HG03066 (cell line): ENCODE results near the gene PORCN.

ENCODE experiments used
- ATAC-seq: cut with Tn5 transposase; IDR thresholded peaks from one replicate; pipeline ENCODE4 v1.9.1; 2021; ENCODE audit warnings: low read depth; ENCODE audit not compliant: unreplicated experiment

The PORCN gene

DNA sequence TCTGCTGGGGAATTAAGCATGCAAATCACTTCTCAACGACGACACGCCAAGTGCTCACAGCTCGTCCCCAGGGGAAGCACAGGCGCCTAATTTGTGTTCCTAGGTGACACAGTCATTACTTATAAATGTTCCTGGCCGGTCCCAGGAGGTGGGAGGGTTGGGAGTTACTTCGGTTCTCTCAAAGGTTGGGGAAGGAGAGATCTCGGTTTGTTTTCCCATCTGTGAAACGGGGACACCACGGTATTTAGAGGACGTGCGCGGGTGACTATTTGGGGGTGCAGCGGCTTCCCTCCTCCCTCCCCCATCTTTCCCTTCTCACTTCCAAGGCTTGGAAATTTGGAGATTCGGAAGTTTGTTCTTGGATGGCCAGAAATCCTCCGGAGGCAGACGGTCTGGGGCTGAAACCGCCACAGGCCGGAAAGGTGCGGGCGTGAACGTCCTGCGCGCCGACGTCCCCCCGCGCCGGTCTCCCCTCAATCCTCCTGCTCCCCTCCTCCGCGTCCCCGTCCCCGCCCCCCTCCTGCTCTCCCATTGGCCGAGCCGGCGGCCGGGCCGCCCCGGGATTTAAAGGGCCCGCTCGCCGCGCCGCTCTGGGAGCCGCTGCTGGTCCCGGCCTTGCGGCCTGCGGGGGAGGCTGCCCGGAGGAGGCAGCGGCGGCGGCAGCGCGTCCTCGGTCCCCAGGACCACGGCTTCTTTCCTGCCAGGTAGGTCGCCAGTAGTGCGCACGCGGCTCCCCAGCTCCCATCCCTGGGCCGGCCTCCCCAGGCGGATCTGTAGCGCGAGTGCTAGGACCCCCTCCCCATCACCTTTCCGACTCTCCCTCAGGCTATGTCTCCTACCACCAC is at the start of gene PORCN:
TSS of gene PORCN (plus strand) at position 593 of the 845 bp plus-strand sequence. CDS start 829 bp downstream, outside the sequence.
- peak; percentile 84 for ATAC-seq

DNA sequence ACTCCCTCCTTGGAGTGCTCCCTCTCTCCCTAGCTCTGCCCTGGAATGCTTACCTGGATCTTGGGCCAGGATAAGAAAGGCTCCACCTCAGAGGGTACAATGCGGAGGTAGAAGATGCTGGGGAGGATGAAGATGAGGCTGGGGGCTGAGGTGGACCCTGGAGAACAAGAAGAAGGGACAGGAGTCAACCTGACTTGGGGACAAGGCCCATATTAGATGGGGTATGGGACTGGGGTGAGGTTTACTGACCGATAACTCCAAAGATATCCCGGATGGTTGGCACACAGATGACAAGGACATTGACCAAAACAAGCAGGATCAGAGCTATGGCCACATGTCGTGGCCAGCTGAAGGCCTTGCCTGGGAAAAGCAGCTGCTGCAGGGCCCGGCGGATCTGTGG is 49.3 kb upstream of the PORCN start:
- no peak for ATAC-seq

DNA sequence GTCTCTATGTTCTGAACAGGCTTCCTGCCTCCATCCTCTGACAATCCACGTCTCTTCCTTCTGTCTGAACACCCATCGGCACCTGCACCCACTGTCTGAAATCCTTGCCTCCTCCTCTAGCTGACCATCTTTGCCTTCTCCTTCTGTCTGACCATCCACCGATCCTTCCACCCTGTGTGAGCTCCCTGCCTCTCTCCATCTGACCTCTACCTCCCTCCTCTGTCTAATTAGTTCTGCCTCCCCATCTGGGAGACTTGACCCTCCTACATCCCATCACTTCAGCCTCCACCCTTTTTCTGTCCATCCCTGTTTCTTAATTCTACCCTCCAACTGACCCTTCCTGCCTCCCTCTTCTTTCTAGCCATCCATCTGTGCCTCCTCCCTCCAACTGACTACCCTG is 48.8 kb upstream of the PORCN start:
- ATAC-seq = no peak

DNA sequence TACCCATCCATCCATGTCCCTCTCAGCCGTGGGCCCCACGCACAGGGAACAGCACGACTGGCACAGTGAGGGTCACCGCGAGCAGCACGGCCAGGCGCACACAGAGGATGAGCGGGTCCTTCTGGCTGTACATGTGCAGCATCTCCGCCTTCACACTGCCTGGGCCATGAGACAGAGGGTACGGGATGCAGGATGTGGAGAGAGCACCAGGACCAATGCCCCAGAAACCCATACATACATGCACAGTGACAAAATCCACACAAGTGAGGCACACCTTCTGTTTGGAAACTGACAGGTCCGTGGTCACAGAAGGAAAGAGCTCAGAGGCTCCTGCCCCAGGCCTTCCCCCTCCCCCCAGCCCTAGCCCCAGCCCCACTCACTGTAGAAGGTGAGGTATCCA is 48.2 kb upstream of the PORCN start:
- ATAC-seq = no peak

DNA sequence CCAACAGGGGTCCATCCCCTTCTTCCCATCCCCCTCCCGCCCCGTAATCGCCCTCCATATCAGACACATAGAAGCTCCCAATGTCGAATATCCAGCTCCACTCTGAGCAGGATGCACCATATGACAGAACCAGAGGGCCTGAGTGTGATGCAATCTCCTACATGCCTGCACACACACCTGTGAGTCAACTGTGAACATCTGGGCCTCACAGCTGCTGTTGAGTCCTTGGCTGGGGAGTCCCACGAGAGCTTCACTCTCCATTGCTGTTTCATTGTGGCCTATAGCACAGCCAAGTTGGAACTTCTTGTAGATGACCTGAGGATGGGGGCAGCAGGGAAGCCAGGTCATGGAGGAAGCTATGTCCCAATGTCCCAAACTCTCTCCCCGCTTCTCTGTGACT is 47.0 kb upstream of the PORCN start:
- no peak for ATAC-seq

- no peak for ATAC-seq
Measured at GRCh38 chrX:48465336-48465933, 43.4 kb upstream of the PORCN start.

DNA sequence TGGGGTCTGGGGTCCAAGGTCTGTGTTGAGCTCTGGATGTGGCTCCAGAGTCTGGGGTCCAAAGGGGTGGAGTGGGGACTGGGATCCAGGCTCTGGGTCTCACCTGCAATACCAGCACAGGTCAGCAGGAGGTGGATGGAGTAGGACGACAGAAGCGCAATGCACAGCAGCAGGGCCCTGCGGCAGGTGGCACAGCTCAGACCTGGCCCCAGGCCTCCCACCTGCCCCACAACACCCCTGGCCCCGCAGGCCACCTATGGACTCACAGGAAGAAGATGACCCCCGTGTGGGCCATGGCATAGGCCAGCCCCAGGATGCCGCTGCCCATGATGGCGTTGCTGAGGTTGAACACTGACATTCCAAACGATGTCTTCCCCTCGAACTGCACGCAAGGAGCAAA is 42.1 kb upstream of the PORCN start:
- ATAC-seq = no peak

- no peak for ATAC-seq
Measured at GRCh38 chrX:48467281-48467761, 41.5 kb upstream of the PORCN start.

GRCh38 chrX:48468247-48468671 is 40.5 kb upstream of the PORCN start:
- no peak for ATAC-seq

- ATAC-seq = peak; percentile 71
Measured at GRCh38 chrX:48468693-48469691, 39.8 kb upstream of the PORCN start.

- ATAC-seq = no peak
Measured at GRCh38 chrX:48470110-48470832, 38.5 kb upstream of the PORCN start, which contains the start of gene SLC38A5. Gene SLC38A5, minus strand, starts transcription at chrX:48470260. Its CDS starts 2,336 bp downstream, at chrX:48467924.

DNA sequence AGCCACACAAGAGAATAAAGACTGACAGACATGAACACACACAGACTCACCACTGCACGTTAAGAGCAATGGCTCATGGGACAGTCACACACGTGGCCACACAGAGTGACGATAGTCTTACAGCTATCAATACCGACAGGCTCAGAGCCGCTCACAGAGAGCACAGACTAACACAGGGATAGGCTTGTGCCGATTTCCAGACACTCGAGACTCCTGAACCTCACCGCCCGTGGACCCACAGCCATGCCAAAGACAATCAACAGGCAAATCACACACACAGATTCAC is 38.0 kb upstream of the PORCN start:
- no peak for ATAC-seq

DNA sequence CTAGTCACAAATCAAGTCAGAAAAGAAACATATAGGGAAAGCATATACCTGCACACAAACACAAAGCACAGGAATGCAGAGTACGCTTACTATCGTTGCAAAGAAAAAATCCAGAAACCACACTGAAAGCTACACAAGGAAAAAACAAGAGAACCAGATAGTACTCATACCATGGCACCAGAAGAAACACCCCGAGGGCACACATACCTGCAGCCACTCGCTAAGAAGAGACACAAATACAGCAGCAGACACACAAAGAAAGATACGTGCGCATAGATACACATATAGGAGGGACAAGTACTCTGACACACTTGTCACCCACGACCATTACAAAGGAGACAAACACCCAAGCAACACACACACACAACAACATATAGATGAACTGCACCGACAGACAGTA is 37.3 kb upstream of the PORCN start:
- ATAC-seq = no peak

DNA sequence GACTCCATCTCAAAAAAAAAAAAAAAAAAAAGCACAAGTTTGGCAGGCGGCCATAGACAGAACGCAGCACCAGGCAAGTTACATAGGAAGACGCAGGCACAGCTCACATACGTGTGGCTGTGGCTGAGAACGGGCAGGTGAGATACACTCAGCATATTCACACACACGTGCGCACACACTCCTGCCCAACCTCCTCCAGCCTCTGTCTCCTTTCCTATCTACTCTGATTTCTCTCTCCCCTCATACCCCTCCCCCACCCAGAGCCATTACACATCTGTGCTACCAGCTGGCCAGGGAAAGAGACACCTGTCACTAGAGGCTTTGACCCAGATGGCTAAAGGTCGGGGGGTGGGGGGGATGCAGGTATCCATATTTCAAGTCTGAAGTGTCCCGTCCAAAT is 36.6 kb upstream of the PORCN start:
- no peak for ATAC-seq

GRCh38 chrX:48472851-48473703 is 35.7 kb upstream of the PORCN start:
- no peak for ATAC-seq

DNA sequence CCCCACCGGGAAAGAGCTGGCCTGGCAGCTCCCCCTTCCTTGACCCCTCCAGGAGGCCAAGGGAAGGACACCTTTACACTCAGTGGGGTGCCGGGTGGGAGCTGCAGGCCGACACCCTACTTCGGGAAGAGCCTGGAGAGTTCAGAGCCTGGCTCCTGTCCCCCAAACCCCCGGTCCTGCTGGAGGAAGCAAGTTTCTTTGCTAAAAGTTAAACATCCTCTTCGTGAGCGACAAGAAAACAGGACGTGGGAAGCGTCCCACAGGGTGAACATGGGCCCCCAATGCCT is 35.1 kb upstream of the PORCN start:
- ATAC-seq = no peak

DNA sequence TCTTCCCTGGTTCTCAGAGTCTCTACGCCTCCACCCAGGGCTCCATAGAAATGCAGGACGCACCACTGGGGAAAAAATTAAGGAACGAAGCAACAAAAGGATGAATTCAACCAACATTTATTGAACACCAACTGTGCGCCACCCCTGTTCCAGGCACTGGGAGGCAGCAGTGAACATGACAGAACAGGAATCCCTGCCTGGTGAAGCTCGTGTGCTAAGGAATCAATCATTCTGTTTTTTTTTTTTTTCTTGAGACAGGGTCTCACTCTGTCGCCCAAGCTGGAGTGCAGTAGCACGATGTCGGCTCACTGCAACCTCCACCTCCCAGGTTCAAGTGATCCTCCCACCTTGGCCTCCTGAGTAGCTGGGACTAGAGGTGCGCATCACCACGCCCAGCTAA is 34.7 kb upstream of the PORCN start:
- no peak for ATAC-seq

- ATAC-seq = no peak
Measured at GRCh38 chrX:48474581-48474980, 34.2 kb upstream of the PORCN start.

DNA sequence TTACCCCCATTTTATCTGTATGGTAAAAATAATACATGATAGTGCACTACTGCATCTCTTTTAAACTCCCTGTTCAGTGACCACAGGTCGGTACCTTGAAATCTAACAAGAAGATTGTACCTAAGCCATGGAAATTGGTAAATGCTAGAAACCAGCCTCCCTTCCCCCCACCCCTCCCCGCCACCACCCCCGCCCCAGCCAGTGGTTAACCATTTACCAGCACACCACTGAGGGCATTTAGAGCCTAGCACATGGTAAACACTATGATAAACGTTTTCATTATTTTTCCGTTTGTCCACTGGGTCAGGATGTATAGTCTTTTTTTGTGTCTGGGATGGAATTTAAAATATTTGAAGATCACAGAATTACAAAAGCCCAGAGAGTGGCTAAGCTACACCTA is 33.5 kb upstream of the PORCN start:
- ATAC-seq = no peak
